Activated CD4-positive, alpha-beta T cell treated with anti-CD3 and anti-CD28 coated beads for 48 hours (primary cell): ENCODE results near the gene SIRPD.
"Not testable (repeated sequence)": the region's sequence is repeated elsewhere in the genome, so short reads cannot be mapped to it uniquely, and the experiment has no call there.

Source experiments
- DNase-seq: peaks from one replicate; pipeline ENCODE4 v3.0.0-alpha.2; 2020

SIRPD gene

GRCh38 chr20:1557605-1558004 lies at the start of gene SIRPD:
Gene SIRPD, minus strand, starts transcription at chr20:1557705. Its CDS starts 52 bp downstream, at chr20:1557653.
- no peak for DNase-seq

- no peak for DNase-seq
These were observed 43.2 kb upstream of the SIRPD start for GRCh38 chr20:1600736-1601135.

- DNase-seq: no peak
These were observed 37.8 kb upstream of the SIRPD start for GRCh38 chr20:1595333-1595732.

GRCh38 chr20:1588533-1589460 lies 31.3 kb upstream of the SIRPD start:
- DNase-seq: no peak

- DNase-seq: no peak
These were observed 30.5 kb upstream of the SIRPD start for GRCh38 chr20:1587781-1588532.

- DNase-seq: no peak
These were observed 22.0 kb upstream of the SIRPD start for GRCh38 chr20:1579488-1579887.

- no peak for DNase-seq
These were observed 20.4 kb upstream of the SIRPD start for GRCh38 chr20:1577906-1578305.

- DNase-seq: not testable (repeated sequence)
These were observed 19.8 kb upstream of the SIRPD start for GRCh38 chr20:1577313-1577712.

GRCh38 chr20:1576641-1577040 lies 19.1 kb upstream of the SIRPD start:
- no peak for DNase-seq

GRCh38 chr20:1576003-1576402 lies 18.5 kb upstream of the SIRPD start:
- DNase-seq: peak; percentile 37

GRCh38 chr20:1571583-1571982 lies 14.1 kb upstream of the SIRPD start:
- DNase-seq: not testable (repeated sequence)

GRCh38 chr20:1569415-1569881 lies 11.9 kb upstream of the SIRPD start:
- DNase-seq: no peak

- no peak for DNase-seq
These were observed 10.6 kb upstream of the SIRPD start for GRCh38 chr20:1568163-1568490.

GRCh38 chr20:1567392-1568162 lies 10.1 kb upstream of the SIRPD start:
- DNase-seq: no peak

GRCh38 chr20:1566701-1567100 lies 9.2 kb upstream of the SIRPD start:
- DNase-seq: no peak

- DNase-seq: no peak
These were observed 8.0 kb upstream of the SIRPD start for GRCh38 chr20:1565461-1565860.

GRCh38 chr20:1563598-1563997 lies 6.1 kb upstream of the SIRPD start:
- DNase-seq: no peak

GRCh38 chr20:1562622-1563021 lies 5.1 kb upstream of the SIRPD start:
- DNase-seq: no peak

GRCh38 chr20:1561350-1561749 lies 3.8 kb upstream of the SIRPD start:
- no peak for DNase-seq

- DNase-seq: no peak
These were observed 1.6 kb downstream of the SIRPD start for GRCh38 chr20:1555952-1556351.

GRCh38 chr20:1539816-1540419 lies 17.6 kb downstream of the SIRPD start:
- DNase-seq: no peak

- DNase-seq: no peak
These were observed 18.9 kb downstream of the SIRPD start for GRCh38 chr20:1538655-1539054.

- no peak for DNase-seq
These were observed 19.8 kb downstream of the SIRPD start for GRCh38 chr20:1537731-1538058.
